ENCODE data around the gene RASGRP4. TPM values are rescaled to one million over a fixed set of nuclear protein-coding genes. Genes with fewer than 3 reads are reported as not detected.

The RASGRP4 gene
- polyA plus RNA-seq, 1 donor (not counting 4 experiments of a cell fraction or from before 2014, with no cell fraction given), result not detected

GRCh38 chr19:38359242-38360021 is 66.6 kb downstream of the RASGRP4 start:
- Histone ChIP-seq H3K79me2 (ENCODE audit: control insufficient read depth, insufficient read depth, low read length) (no peaks in the 10 kb centered on the region), H3K27ac (ENCODE audit: control insufficient read depth, insufficient read depth, low read length) (no peak overlapping the region), H3K27me3 (ENCODE audit: control insufficient read depth, extremely low read depth, insufficient read depth, low read length) (peaks cover 30% of the 10 kb centered on the region), H3K9me1 (ENCODE audit: control insufficient read depth, extremely low read depth, insufficient read depth, low read length) (no peaks in the 10 kb centered on the region), H2AFZ (ENCODE audit: control insufficient read depth, low read length) (no peak overlapping the region), H3K4me3 (ENCODE audit: control insufficient read depth in 2 of 3, extremely low read depth in 1 of 3, insufficient read depth in 2 of 3, low read depth in 1 of 3, low read length in 3 of 3) (no peak overlapping the region), H3K4me2 (ENCODE audit: control insufficient read depth, extremely low read depth, insufficient read depth, low read depth, low read length) (no peak overlapping the region), H3K9me3 (ENCODE audit: control insufficient read depth, low read depth, low read length) (no peaks in the 10 kb centered on the region), H4K20me1 (ENCODE audit: control insufficient read depth, extremely low read depth, insufficient read depth, low read length) (no peaks in the 10 kb centered on the region), H3K36me3 (ENCODE audit: control insufficient read depth in 2 of 2, extremely low read depth in 1 of 2, insufficient read depth in 2 of 2, low read length in 2 of 2) (no peaks in the 10 kb centered on the region), H3K9ac (ENCODE audit: control insufficient read depth, extremely low read depth, insufficient read depth, low read length) (no peak overlapping the region), H3K4me1 (ENCODE audit: control insufficient read depth, extremely low read depth, insufficient read depth, low read length) (peaks cover 6% of the 10 kb centered on the region)
- FAIRE-seq (no peak), DNase-seq (ENCODE audit: low read depth, low spot score) (no peak)
- no peak for TF ChIP-seq EZH2 (IDR thresholded peaks at IDR 0.05; ENCODE audit: low read length)
- no peak for TF ChIP-seq CTCF (optimal IDR thresholded peaks at IDR 0.05 in 1 of 3, IDR thresholded peaks at IDR 0.05 in 1 of 3, conservative IDR thresholded peaks at IDR 0.05 in 1 of 3; ENCODE audit: extremely low read depth in 1 of 3, insufficient read depth in 2 of 3, low read length in 3 of 3)
- dilution Hi-C loops (cut with MboI; ENCODE audit: extremely low pct_ligation_motif_present, low sequenced_read_pairs), result no loop called here

Other genes starting within 250 kb of the RASGRP4 start
- gene DPF1, start 202.0 kb downstream of the RASGRP4 start, polyA plus RNA-seq, result 1.5 to 1.9 TPM (median 1.8 TPM) in 3 replicates
- 2.6 to 3.1 TPM (median 2.7 TPM) in 3 replicates for gene PPP1R14A, start 169.8 kb downstream of the RASGRP4 start, polyA plus RNA-seq
- 362 to 472 TPM (median 363 TPM) in 3 replicates for gene SPINT2, start 161.6 kb downstream of the RASGRP4 start, polyA plus RNA-seq
- gene C19orf33, start 122.0 kb downstream of the RASGRP4 start, polyA plus RNA-seq, result 302 to 496 TPM (median 366 TPM) in 3 replicates
- gene YIF1B, start 110.3 kb downstream of the RASGRP4 start, polyA plus RNA-seq, result 38.1 to 66.5 TPM (median 47.6 TPM) in 3 replicates
- gene KCNK6, start 106.4 kb downstream of the RASGRP4 start, polyA plus RNA-seq, result 23.9 to 33.7 TPM (median 29.1 TPM) in 3 replicates
- gene CATSPERG, start 90.4 kb downstream of the RASGRP4 start, polyA plus RNA-seq, result 0.21 to 0.73 TPM (median 0.35 TPM) in 3 replicates
- gene PSMD8, start 51.6 kb downstream of the RASGRP4 start, polyA plus RNA-seq, result 346 to 528 TPM (median 350 TPM) in 3 replicates
- gene GGN, start 38.2 kb downstream of the RASGRP4 start, polyA plus RNA-seq, result 0.07 to 0.22 TPM in 2 of 3 replicates, not detected in the other
- 2.0 to 2.6 TPM (median 2.1 TPM) in 3 replicates for gene SPRED3, start 37.5 kb downstream of the RASGRP4 start, polyA plus RNA-seq
- 4.5 to 9.5 TPM (median 5.8 TPM) in 3 replicates for gene FAM98C, start 23.1 kb downstream of the RASGRP4 start, polyA plus RNA-seq
- 0.32 to 0.75 TPM (median 0.41 TPM) in 3 replicates for gene RYR1, start 7.5 kb upstream of the RASGRP4 start, polyA plus RNA-seq
- 0.22 to 0.25 TPM in 2 of 3 replicates, not detected in the other for gene MAP4K1, start 191.7 kb upstream of the RASGRP4 start, polyA plus RNA-seq
- 240 to 304 TPM (median 260 TPM) in 3 replicates for gene EIF3K, start 193.0 kb upstream of the RASGRP4 start, polyA plus RNA-seq
- 463 to 720 TPM (median 526 TPM) in 3 replicates for gene ACTN4, start 221.4 kb upstream of the RASGRP4 start, polyA plus RNA-seq

Measured in keratinocyte (primary cell).